ENCODE data around the gene INCENP. TPM values are rescaled to one million over a fixed set of nuclear protein-coding genes. Genes with fewer than 3 reads are reported as not detected.

The INCENP gene
- total and polyA plus RNA-seq, 4 donors = 2.4 to 34.4 (median 4.7) TPM

DNA sequence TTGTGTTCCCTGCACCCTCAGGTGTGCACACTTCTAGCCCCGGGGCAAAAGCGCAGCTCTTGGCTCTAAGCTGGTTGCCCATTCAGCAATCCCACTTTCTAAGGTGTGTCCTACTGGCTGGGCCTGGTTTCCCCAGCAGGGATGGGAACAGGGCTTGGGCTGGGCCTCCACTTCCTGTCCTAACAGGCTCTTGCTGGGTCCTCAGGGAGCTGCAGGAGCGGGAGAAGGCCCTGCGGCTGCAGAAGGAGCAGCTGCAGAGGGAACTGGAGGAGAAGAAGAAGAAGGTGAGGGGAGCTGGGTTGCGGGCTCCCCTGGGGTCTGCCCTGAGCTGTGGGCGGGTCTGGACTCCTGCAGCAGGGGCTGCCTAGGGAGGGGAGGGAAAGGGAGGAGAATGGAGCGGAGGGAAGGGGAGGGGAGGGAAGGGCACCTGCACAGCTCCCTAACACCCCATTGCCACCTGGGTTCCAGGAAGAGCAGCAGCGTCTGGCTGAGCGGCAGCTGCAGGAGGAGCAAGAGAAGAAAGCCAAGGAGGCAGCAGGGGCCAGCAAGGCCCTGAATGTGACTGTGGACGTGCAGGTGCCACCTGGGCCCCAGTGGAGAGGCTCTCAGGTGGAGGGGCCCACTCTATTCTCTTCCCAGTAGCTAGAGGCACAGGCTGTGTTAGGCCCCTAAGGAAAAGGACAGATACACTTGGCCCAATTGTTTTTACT, 24.6 kb downstream of the INCENP start:
- no peaks in the 10 kb centered on the region for H3K4me1 ChIP-seq (ENCODE audit: control insufficient read depth in 4 of 4, insufficient read depth in 4 of 4, low read length in 3 of 4)
- WGBS = 96% methylated on average over 10 of the region's 10 CpGs
- no peak overlapping the region for H3K27ac ChIP-seq (ENCODE audit: low read depth in 1 of 2, low read length in 2 of 2)
- peak; percentile 29 for DNase-seq (ENCODE audit: low spot score)
- H3K9me3 ChIP-seq (ENCODE audit: control insufficient read depth in 4 of 4, low read length in 3 of 4) = no peaks in the 10 kb centered on the region
- H3K27me3 ChIP-seq (ENCODE audit: control insufficient read depth in 4 of 4, insufficient read depth in 4 of 4, low read length in 3 of 4) = no peaks in the 10 kb centered on the region
- no peak overlapping the region for H3K4me3 ChIP-seq (ENCODE audit: low read depth in 1 of 3, low read length in 3 of 3)
- TF ChIP-seq RAD21 (IDR thresholded peaks at IDR 0.05) (no peak), TAF1 (conservative IDR thresholded peaks at IDR 0.05) (no peak), YY1 (IDR thresholded peaks at IDR 0.05) (no peak), GABPA (IDR thresholded peaks at IDR 0.05 in 1 of 2, conservative IDR thresholded peaks at IDR 0.05 in 1 of 2) (no peak), FOXA2 (IDR thresholded peaks at IDR 0.05) (no peak), FOXA1 (IDR thresholded peaks at IDR 0.05) (no peak), EGR1 (IDR thresholded peaks at IDR 0.05; ENCODE audit: low read depth in 2 of 2) (no peak), HNF4A (conservative IDR thresholded peaks at IDR 0.05) (no peak), HNF4G (IDR thresholded peaks at IDR 0.05) (no peak), SP1 (IDR thresholded peaks at IDR 0.05) (no peak), JUND (IDR thresholded peaks at IDR 0.05) (no peak), NR2F2 (IDR thresholded peaks at IDR 0.05) (no peak)
- TF ChIP-seq, protein P1, sequence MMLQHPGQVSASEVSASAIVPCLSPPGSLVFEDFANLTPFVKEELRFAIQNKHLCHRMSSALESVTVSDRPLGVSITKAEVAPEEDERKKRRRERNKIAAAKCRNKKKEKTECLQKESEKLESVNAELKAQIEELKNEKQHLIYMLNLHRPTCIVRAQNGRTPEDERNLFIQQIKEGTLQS (IDR thresholded peaks at IDR 0.05) = no peak
- TF ChIP-seq, protein P2, sequence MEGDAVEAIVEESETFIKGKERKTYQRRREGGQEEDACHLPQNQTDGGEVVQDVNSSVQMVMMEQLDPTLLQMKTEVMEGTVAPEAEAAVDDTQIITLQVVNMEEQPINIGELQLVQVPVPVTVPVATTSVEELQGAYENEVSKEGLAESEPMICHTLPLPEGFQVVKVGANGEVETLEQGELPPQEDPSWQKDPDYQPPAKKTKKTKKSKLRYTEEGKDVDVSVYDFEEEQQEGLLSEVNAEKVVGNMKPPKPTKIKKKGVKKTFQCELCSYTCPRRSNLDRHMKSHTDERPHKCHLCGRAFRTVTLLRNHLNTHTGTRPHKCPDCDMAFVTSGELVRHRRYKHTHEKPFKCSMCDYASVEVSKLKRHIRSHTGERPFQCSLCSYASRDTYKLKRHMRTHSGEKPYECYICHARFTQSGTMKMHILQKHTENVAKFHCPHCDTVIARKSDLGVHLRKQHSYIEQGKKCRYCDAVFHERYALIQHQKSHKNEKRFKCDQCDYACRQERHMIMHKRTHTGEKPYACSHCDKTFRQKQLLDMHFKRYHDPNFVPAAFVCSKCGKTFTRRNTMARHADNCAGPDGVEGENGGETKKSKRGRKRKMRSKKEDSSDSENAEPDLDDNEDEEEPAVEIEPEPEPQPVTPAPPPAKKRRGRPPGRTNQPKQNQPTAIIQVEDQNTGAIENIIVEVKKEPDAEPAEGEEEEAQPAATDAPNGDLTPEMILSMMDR (IDR thresholded peaks at IDR 0.05; ENCODE audit: low read depth, low read length, missing input control) = no peak
- TF ChIP-seq, protein P3, sequence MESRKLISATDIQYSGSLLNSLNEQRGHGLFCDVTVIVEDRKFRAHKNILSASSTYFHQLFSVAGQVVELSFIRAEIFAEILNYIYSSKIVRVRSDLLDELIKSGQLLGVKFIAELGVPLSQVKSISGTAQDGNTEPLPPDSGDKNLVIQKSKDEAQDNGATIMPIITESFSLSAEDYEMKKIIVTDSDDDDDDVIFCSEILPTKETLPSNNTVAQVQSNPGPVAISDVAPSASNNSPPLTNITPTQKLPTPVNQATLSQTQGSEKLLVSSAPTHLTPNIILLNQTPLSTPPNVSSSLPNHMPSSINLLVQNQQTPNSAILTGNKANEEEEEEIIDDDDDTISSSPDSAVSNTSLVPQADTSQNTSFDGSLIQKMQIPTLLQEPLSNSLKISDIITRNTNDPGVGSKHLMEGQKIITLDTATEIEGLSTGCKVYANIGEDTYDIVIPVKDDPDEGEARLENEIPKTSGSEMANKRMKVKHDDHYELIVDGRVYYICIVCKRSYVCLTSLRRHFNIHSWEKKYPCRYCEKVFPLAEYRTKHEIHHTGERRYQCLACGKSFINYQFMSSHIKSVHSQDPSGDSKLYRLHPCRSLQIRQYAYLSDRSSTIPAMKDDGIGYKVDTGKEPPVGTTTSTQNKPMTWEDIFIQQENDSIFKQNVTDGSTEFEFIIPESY (IDR thresholded peaks at IDR 0.05) = no peak
- TF ChIP-seq, protein P4, sequence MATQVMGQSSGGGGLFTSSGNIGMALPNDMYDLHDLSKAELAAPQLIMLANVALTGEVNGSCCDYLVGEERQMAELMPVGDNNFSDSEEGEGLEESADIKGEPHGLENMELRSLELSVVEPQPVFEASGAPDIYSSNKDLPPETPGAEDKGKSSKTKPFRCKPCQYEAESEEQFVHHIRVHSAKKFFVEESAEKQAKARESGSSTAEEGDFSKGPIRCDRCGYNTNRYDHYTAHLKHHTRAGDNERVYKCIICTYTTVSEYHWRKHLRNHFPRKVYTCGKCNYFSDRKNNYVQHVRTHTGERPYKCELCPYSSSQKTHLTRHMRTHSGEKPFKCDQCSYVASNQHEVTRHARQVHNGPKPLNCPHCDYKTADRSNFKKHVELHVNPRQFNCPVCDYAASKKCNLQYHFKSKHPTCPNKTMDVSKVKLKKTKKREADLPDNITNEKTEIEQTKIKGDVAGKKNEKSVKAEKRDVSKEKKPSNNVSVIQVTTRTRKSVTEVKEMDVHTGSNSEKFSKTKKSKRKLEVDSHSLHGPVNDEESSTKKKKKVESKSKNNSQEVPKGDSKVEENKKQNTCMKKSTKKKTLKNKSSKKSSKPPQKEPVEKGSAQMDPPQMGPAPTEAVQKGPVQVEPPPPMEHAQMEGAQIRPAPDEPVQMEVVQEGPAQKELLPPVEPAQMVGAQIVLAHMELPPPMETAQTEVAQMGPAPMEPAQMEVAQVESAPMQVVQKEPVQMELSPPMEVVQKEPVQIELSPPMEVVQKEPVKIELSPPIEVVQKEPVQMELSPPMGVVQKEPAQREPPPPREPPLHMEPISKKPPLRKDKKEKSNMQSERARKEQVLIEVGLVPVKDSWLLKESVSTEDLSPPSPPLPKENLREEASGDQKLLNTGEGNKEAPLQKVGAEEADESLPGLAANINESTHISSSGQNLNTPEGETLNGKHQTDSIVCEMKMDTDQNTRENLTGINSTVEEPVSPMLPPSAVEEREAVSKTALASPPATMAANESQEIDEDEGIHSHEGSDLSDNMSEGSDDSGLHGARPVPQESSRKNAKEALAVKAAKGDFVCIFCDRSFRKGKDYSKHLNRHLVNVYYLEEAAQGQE (IDR thresholded peaks at IDR 0.05) = no peak
- TF ChIP-seq, protein P5, sequence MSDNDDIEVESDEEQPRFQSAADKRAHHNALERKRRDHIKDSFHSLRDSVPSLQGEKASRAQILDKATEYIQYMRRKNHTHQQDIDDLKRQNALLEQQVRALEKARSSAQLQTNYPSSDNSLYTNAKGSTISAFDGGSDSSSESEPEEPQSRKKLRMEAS (IDR thresholded peaks at IDR 0.05) = no peak
- H3K9ac ChIP-seq (ENCODE audit: low read depth in 1 of 2, low read length in 2 of 2) = no peak overlapping the region
- H3K36me3 ChIP-seq (ENCODE audit: control insufficient read depth in 4 of 4, insufficient read depth in 3 of 4, low read depth in 1 of 4, low read length in 3 of 4) = peaks cover 9 to 58% (median 29%) of the 10 kb centered on the region in 4 donors
